ENCODE results near the gene LTK.
"Not testable (repeated sequence)": the region's sequence is repeated elsewhere in the genome, so short reads cannot be mapped to it uniquely, and the experiment has no call there.

Gene LTK

GRCh38 chr15:41476416-41477048 is 37.1 kb downstream of the LTK start:
- Histone ChIP-seq H3K27ac (ENCODE audit: insufficient read depth, low read depth, low read length, poor library complexity, severe bottlenecking) (no peak overlapping the region), H3K36me3 (ENCODE audit: control insufficient read depth, insufficient read depth, low read length) (peaks cover 68% of the 10 kb centered on the region), H3K27me3 (ENCODE audit: control insufficient read depth, insufficient read depth, low read length, poor library complexity, severe bottlenecking) (no peaks in the 10 kb centered on the region), H3K4me3 (ENCODE audit: insufficient read depth, low read depth, low read length) (no peak overlapping the region), H3K9me3 (ENCODE audit: control insufficient read depth, low read length) (no peaks in the 10 kb centered on the region), H3K4me1 (ENCODE audit: control insufficient read depth, insufficient read depth, low read length) (no peaks in the 10 kb centered on the region)
- WGBS, 2 experiments = 96 to 98% methylated on average over 5 of the region's 5 CpGs

GRCh38 chr15:41474941-41475340 is 38.7 kb downstream of the LTK start:
- no peaks in the 10 kb centered on the region for H3K27me3 ChIP-seq (ENCODE audit: control insufficient read depth, insufficient read depth, low read length, poor library complexity, severe bottlenecking)
- no peak overlapping the region for H3K27ac ChIP-seq (ENCODE audit: insufficient read depth, low read depth, low read length, poor library complexity, severe bottlenecking)
- no peaks in the 10 kb centered on the region for H3K9me3 ChIP-seq (ENCODE audit: control insufficient read depth, low read length)
- H3K4me1 ChIP-seq (ENCODE audit: control insufficient read depth, insufficient read depth, low read length) = no peaks in the 10 kb centered on the region
- no peak overlapping the region for H3K4me3 ChIP-seq (ENCODE audit: insufficient read depth, low read depth, low read length)
- 91 to 93% methylated on average over 2 of the region's 2 CpGs for WGBS, 2 experiments
- peaks cover 67% of the 10 kb centered on the region for H3K36me3 ChIP-seq (ENCODE audit: control insufficient read depth, insufficient read depth, low read length)

GRCh38 chr15:41474436-41474835 is 39.2 kb downstream of the LTK start:
- no peak overlapping the region for H3K4me3 ChIP-seq (ENCODE audit: insufficient read depth, low read depth, low read length)
- H3K9me3 ChIP-seq (ENCODE audit: control insufficient read depth, low read length) = no peaks in the 10 kb centered on the region
- no peaks in the 10 kb centered on the region for H3K4me1 ChIP-seq (ENCODE audit: control insufficient read depth, insufficient read depth, low read length)
- H3K27ac ChIP-seq (ENCODE audit: insufficient read depth, low read depth, low read length, poor library complexity, severe bottlenecking) = no peak overlapping the region
- 95 to 96% methylated on average over 8 of the region's 8 CpGs for WGBS, 2 experiments
- peaks cover 69% of the 10 kb centered on the region for H3K36me3 ChIP-seq (ENCODE audit: control insufficient read depth, insufficient read depth, low read length)
- no peaks in the 10 kb centered on the region for H3K27me3 ChIP-seq (ENCODE audit: control insufficient read depth, insufficient read depth, low read length, poor library complexity, severe bottlenecking)

GRCh38 chr15:41473418-41473817 is 40.2 kb downstream of the LTK start:
- H3K27ac ChIP-seq (ENCODE audit: insufficient read depth, low read depth, low read length, poor library complexity, severe bottlenecking) = no peak overlapping the region
- H3K4me1 ChIP-seq (ENCODE audit: control insufficient read depth, insufficient read depth, low read length) = no peaks in the 10 kb centered on the region
- 90 to 95% methylated on average over 11 of the region's 11 CpGs for WGBS, 2 experiments
- no peak overlapping the region for H3K4me3 ChIP-seq (ENCODE audit: insufficient read depth, low read depth, low read length)
- H3K27me3 ChIP-seq (ENCODE audit: control insufficient read depth, insufficient read depth, low read length, poor library complexity, severe bottlenecking) = no peaks in the 10 kb centered on the region
- H3K36me3 ChIP-seq (ENCODE audit: control insufficient read depth, insufficient read depth, low read length) = peaks cover 69% of the 10 kb centered on the region
- H3K9me3 ChIP-seq (ENCODE audit: control insufficient read depth, low read length) = no peaks in the 10 kb centered on the region

- H3K36me3 ChIP-seq (ENCODE audit: control insufficient read depth, insufficient read depth, low read length) = peaks cover 56% of the 10 kb centered on the region
- H3K4me3 ChIP-seq (ENCODE audit: insufficient read depth, low read depth, low read length); H3K27ac ChIP-seq (ENCODE audit: insufficient read depth, low read depth, low read length, poor library complexity, severe bottlenecking); H3K4me1 ChIP-seq (ENCODE audit: control insufficient read depth, insufficient read depth, low read length); H3K9me3 ChIP-seq (ENCODE audit: control insufficient read depth, low read length); H3K27me3 ChIP-seq (ENCODE audit: control insufficient read depth, insufficient read depth, low read length, poor library complexity, severe bottlenecking): not testable (repeated sequence)
- WGBS, 2 experiments = 97 to 98% methylated on average over 6 of the region's 6 CpGs
These were observed 44.0 kb downstream of the LTK start for GRCh38 chr15:41469644-41470043.

GRCh38 chr15:41466711-41467110 is 46.9 kb downstream of the LTK start:
- Histone ChIP-seq H3K4me1 (ENCODE audit: control insufficient read depth, insufficient read depth, low read length) (no peaks in the 10 kb centered on the region), H3K9me3 (ENCODE audit: control insufficient read depth, low read length) (no peaks in the 10 kb centered on the region), H3K4me3 (ENCODE audit: insufficient read depth, low read depth, low read length) (no peak overlapping the region), H3K36me3 (ENCODE audit: control insufficient read depth, insufficient read depth, low read length) (peaks cover 50% of the 10 kb centered on the region), H3K27ac (ENCODE audit: insufficient read depth, low read depth, low read length, poor library complexity, severe bottlenecking) (no peak overlapping the region), H3K27me3 (ENCODE audit: control insufficient read depth, insufficient read depth, low read length, poor library complexity, severe bottlenecking) (no peaks in the 10 kb centered on the region)
- WGBS, 2 experiments = 96% methylated on average over 3 of the region's 3 CpGs

GRCh38 chr15:41465822-41466421 is 47.7 kb downstream of the LTK start:
- H3K27ac ChIP-seq (ENCODE audit: insufficient read depth, low read depth, low read length, poor library complexity, severe bottlenecking) = no peak overlapping the region
- peaks cover 45% of the 10 kb centered on the region for H3K36me3 ChIP-seq (ENCODE audit: control insufficient read depth, insufficient read depth, low read length)
- no peaks in the 10 kb centered on the region for H3K9me3 ChIP-seq (ENCODE audit: control insufficient read depth, low read length)
- 96 to 97% methylated on average over 8 of the region's 8 CpGs for WGBS, 2 experiments
- no peaks in the 10 kb centered on the region for H3K4me1 ChIP-seq (ENCODE audit: control insufficient read depth, insufficient read depth, low read length)
- no peak overlapping the region for H3K4me3 ChIP-seq (ENCODE audit: insufficient read depth, low read depth, low read length)
- H3K27me3 ChIP-seq (ENCODE audit: control insufficient read depth, insufficient read depth, low read length, poor library complexity, severe bottlenecking) = no peaks in the 10 kb centered on the region

- H3K27me3 ChIP-seq (ENCODE audit: control insufficient read depth, insufficient read depth, low read length, poor library complexity, severe bottlenecking) = no peaks in the 10 kb centered on the region
- no peak overlapping the region for H3K27ac ChIP-seq (ENCODE audit: insufficient read depth, low read depth, low read length, poor library complexity, severe bottlenecking)
- peaks cover 42% of the 10 kb centered on the region for H3K36me3 ChIP-seq (ENCODE audit: control insufficient read depth, insufficient read depth, low read length)
- H3K4me1 ChIP-seq (ENCODE audit: control insufficient read depth, insufficient read depth, low read length) = no peaks in the 10 kb centered on the region
- no peaks in the 10 kb centered on the region for H3K9me3 ChIP-seq (ENCODE audit: control insufficient read depth, low read length)
- H3K4me3 ChIP-seq (ENCODE audit: insufficient read depth, low read depth, low read length) = no peak overlapping the region
- 88 to 91% methylated on average over 9 of the region's 9 CpGs for WGBS, 2 experiments
These were observed 48.6 kb downstream of the LTK start for GRCh38 chr15:41464889-41465580.

- Histone ChIP-seq H3K4me1 (ENCODE audit: control insufficient read depth, insufficient read depth, low read length) (no peaks in the 10 kb centered on the region), H3K9me3 (ENCODE audit: control insufficient read depth, low read length) (no peaks in the 10 kb centered on the region), H3K27me3 (ENCODE audit: control insufficient read depth, insufficient read depth, low read length, poor library complexity, severe bottlenecking) (no peaks in the 10 kb centered on the region), H3K36me3 (ENCODE audit: control insufficient read depth, insufficient read depth, low read length) (peaks cover 33% of the 10 kb centered on the region), H3K27ac (ENCODE audit: insufficient read depth, low read depth, low read length, poor library complexity, severe bottlenecking) (no peak overlapping the region), H3K4me3 (ENCODE audit: insufficient read depth, low read depth, low read length) (no peak overlapping the region)
- WGBS, 2 experiments = 98 to 99% methylated on average over 4 of the region's 4 CpGs
These were observed 51.4 kb downstream of the LTK start for GRCh38 chr15:41462084-41462795.
